Psoas muscle (tissue), 8 donors: ENCODE results near the gene RAB4A. TPM values are rescaled to one million over a fixed set of nuclear protein-coding genes. Genes with fewer than 3 reads are reported as not detected.

ENCODE experiments used
- ATAC-seq, 4 donors: fragments of 200-7000 bp; cut with Tn5 transposase; one replicate each; pipeline ENCODE4 v1.9.1; 2020; ENCODE audit warnings: moderate library complexity in 3 of 4, mild to moderate bottlenecking in 2 of 4
- DNase-seq, 2 donors: peaks; one replicate each; pipeline ENCODE4 v3.0.0-alpha.2; 2020
- H3K27ac ChIP-seq: fragments of 200-600 bp; one replicate; pipeline ENCODE4 v1.8.0; 2022
- H3K27me3 ChIP-seq, 3 donors: fragments of 200-600 bp in 1 of 3; one replicate each; pipeline versions ENCODE4 v1.6.1 to v1.8.0; 2013 to 2022; ENCODE audit warnings: low read length in 2 of 3, mild to moderate bottlenecking in 2 of 3, moderate library complexity in 1 of 3; ENCODE audit not compliant: insufficient read depth in 3 of 3
- H3K36me3 ChIP-seq, 2 donors: fragments of 200-600 bp in 1 of 2; one replicate each; pipeline versions ENCODE4 v1.6.1 to v1.8.0; 2013 to 2022; ENCODE audit warnings: low read depth in 1 of 2, mild to moderate bottlenecking in 1 of 2, moderate library complexity in 1 of 2; ENCODE audit not compliant: insufficient read depth in 1 of 2
- H3K4me1 ChIP-seq: fragments of 200-600 bp; one replicate; pipeline ENCODE4 v1.8.0; 2022
- H3K4me3 ChIP-seq: fragments of 200-600 bp; one replicate; pipeline ENCODE4 v1.8.0; 2022; ENCODE audit warnings: mild to moderate bottlenecking
- H3K9me3 ChIP-seq: fragments of 200-600 bp; one replicate; pipeline ENCODE4 v1.8.0; 2022
- CTCF ChIP-seq: fragments of 200-600 bp; IDR thresholded peaks from one replicate; pipeline ENCODE4 v1.8.0; 2022; ENCODE audit warnings: antibody characterized with exemption
- WGBS, 3 donors: extraction: QIAGEN DNeasy Blood & Tissue Kit; methylation state at CpG; one replicate each; pipeline versions ENCODE4 v1.1.6 to v1.1.7; 2013; 5-methylcytosine and 5-hydroxymethylcytosine counted together
- intact Hi-C, 2 donors: fragments of 100-400 bp; cut with DNase I; formaldehyde crosslinking; loops; one replicate each; pipeline versions ENCODE4 v1.11.0 to v1.14.2; 2022
- polyA plus RNA-seq, 3 donors: library from polyadenylated mRNA; stranded (reverse); fragments of 200-250 nt; gene quantifications; one replicate each; pipeline ENCODE4 v1.2.3, GENCODE V29; 2013
- total RNA-seq, 4 donors: library from RNA; stranded (reverse); fragmentation: NEBNext Ultra II Directional in 2 of 4; extraction: Animal tissue kit (Norgen Biotek cat#: 25700) in 2 of 4; gene quantifications; one replicate each; pipeline versions ENCODE4 v1.2.1 to v1.2.4, GENCODE V29; 2021 to 2023
- donor health status: healthy with polysubstance abuse.
- donor health status: DM: no; HTN: no; CAD: no; lungs with moderate emphysema.
- donor health status: Bipolar disorder and iron deficiency.
- donor health status: healthy.
- donor health status: DM: yes; HTN: yes; CAD: no.
- donor health status: DM: no; HTN: no; CAD: no.
- donor health status: DM: no; HTN: no; CAD: no.
- donor health status: DM: yes; HTN: yes; CAD: no.

RAB4A gene
- total and polyA plus RNA-seq, 7 donors: 25.2 to 67.4 (median 52.4) TPM

DNA sequence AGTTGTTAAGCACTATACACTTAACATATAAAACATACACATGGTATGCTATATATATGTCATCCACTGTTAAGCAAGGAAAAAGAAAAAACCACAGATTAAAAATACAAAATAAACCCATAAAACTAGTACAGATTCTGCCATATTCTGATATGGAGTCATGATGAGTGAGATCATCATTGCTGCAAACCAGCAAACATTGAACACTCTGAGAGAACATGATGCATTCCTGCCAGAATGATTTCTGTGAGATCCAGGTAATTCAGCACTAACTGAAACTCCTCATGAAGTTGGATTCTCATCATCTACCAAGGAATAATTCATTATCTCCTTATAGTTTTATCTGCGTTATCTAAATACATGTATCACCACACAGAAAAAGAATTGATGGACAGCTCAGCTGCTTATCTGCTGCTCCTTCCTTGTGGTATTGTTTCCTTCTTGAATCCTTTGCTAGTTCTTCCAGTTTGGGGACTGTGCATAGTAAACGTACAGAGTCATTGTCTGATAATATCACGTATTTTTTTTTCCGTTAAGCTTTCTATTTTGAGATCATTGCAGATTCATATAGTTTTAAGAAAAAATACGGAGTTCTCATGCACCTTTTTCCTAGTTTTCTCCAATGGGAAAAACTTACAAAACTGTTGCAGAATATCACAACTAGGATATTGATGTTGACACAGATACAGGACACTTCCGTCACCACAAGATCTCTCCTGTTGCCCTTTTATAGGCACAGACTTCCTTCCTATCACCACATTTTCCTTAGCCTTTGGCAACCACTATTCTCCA, 9.3 kb downstream of the RAB4A start:
- no peak for TF ChIP-seq CTCF
- ATAC-seq: no peak
- Histone ChIP-seq H3K27ac (no peak overlapping the region), H3K9me3 (no peaks in the 10 kb centered on the region), H3K36me3 (no peaks in the 10 kb centered on the region), H3K4me1 (peaks cover 22% of the 10 kb centered on the region), H3K27me3 (no peaks in the 10 kb centered on the region), H3K4me3 (no peak overlapping the region)
- DNase-seq: no peak
- intact Hi-C loops: no loop called here
- WGBS, 3 donors: 69 to 85% (median 70%) methylated on average over 6 of the region's 6 CpGs

DNA sequence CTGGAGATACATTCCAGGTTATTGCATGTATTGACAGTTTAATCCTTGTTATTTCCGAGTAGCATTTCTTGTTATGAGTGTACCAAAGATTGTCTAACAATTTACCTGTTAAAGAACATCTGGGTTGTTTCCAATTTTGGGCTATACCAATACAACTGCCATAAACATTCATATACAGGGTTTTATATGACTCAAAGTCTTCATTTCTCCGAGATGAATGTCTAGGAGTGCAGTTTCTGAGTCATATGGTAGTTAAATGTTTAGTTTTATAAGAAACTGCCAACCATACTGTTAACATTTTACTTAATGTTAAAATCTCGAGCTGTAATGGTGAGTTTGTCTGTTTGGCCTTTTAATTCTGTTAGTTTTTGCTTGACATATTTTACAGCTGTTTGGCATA, 10.0 kb downstream of the RAB4A start:
- Histone ChIP-seq H3K4me1 (peaks cover 23% of the 10 kb centered on the region), H3K4me3 (no peak overlapping the region), H3K27me3 (no peaks in the 10 kb centered on the region), H3K36me3 (no peaks in the 10 kb centered on the region), H3K27ac (no peak overlapping the region), H3K9me3 (no peaks in the 10 kb centered on the region)
- ATAC-seq (no peak), DNase-seq (no peak)
- no peak for TF ChIP-seq CTCF
- intact Hi-C loops: no loop called here
- 91 to 97% (median 92%) methylated on average over 3 of the region's 3 CpGs for WGBS, 3 donors

GRCh38 chr1:229281339-229281926, 10.5 kb downstream of the RAB4A start:
- intact Hi-C loops: no loop called here
- ATAC-seq (no peak), DNase-seq (no peak)
- no peak for TF ChIP-seq CTCF
- no peaks in the 10 kb centered on the region for H3K27me3 ChIP-seq
- H3K27ac ChIP-seq: no peak overlapping the region
- 93 to 99% (median 94%) methylated on average over 1 of the region's 1 CpG for WGBS, 3 donors
- no peaks in the 10 kb centered on the region for H3K9me3 ChIP-seq
- H3K4me1 ChIP-seq: peaks cover 23% of the 10 kb centered on the region
- H3K36me3 ChIP-seq: no peaks in the 10 kb centered on the region
- H3K4me3 ChIP-seq: no peak overlapping the region

GRCh38 chr1:229282295-229282823, 11.4 kb downstream of the RAB4A start:
- no peak overlapping the region for H3K4me3 ChIP-seq
- H3K9me3 ChIP-seq: no peaks in the 10 kb centered on the region
- TF ChIP-seq CTCF: no peak
- H3K36me3 ChIP-seq: no peaks in the 10 kb centered on the region
- DNase-seq (no peak), ATAC-seq (no peak)
- H3K27ac ChIP-seq: no peak overlapping the region
- H3K4me1 ChIP-seq: peaks cover 23% of the 10 kb centered on the region
- no peaks in the 10 kb centered on the region for H3K27me3 ChIP-seq
- WGBS, 3 donors: 73 to 97% (median 80%) methylated on average over 1 of the region's 1 CpG
- intact Hi-C loops: no loop called here
